Activated T-helper 1 cell treated with anti-CD3 and anti-CD28 coated beads, Interleukin-2, amount 50 U/mL, for 16 hours (primary cell): Measurements from ENCODE around the gene MTHFD2L.
"Not testable (repeated sequence)": the region's sequence is repeated elsewhere in the genome, so short reads cannot be mapped to it uniquely, and the experiment has no call there.

ENCODE experiments used
- DNase-seq, 2 donors: peaks; one replicate each; pipeline ENCODE4 v3.0.0-alpha.2; 2020; ENCODE audit warnings: low read depth in 1 of 2, low spot score in 1 of 2

MTHFD2L gene

GRCh38 chr4:74330295-74330750 is 172.4 kb downstream of the MTHFD2L start:
- DNase-seq: no peak

GRCh38 chr4:74331252-74331651 is 173.3 kb downstream of the MTHFD2L start:
- no peak for DNase-seq

- no peak for DNase-seq
These were observed 174.0 kb downstream of the MTHFD2L start for GRCh38 chr4:74331944-74332343.

GRCh38 chr4:74334636-74335035 is 176.7 kb downstream of the MTHFD2L start:
- DNase-seq: no peak

GRCh38 chr4:74335341-74336021 is 177.6 kb downstream of the MTHFD2L start:
- no peak for DNase-seq

GRCh38 chr4:74338792-74339333 is 180.9 kb downstream of the MTHFD2L start:
- no peak for DNase-seq

GRCh38 chr4:74339501-74339900 is 181.6 kb downstream of the MTHFD2L start:
- DNase-seq: no peak

GRCh38 chr4:74340421-74340820 is 182.5 kb downstream of the MTHFD2L start:
- not testable (repeated sequence) for DNase-seq

- DNase-seq: no peak
These were observed 186.1 kb downstream of the MTHFD2L start for GRCh38 chr4:74344031-74344430.
